WTC11 (cell line): ENCODE measurements around the gene JMJD6. TPM values are rescaled to one million over a fixed set of nuclear protein-coding genes. Genes with fewer than 3 reads are reported as not detected.

Experiments
- ATAC-seq: fragments of 200-7000 bp; cut with Tn5 transposase; 2 replicates; pipeline ENCODE4 v1.10.0; 2021; ENCODE audit warnings: mild to moderate bottlenecking, moderate library complexity
- Bru-seq: library from RNA; stranded (reverse); fragments of 400-500 nt; gene quantifications from one replicate; lab custom pipeline; 2021; lab: Mats Ljungman, UMichigan
- CTCF ChIA-PET: fragments of 300-600 bp; sonication (Branson Sonifier 250); formaldehyde crosslinking; loops from one replicate; lab custom pipeline; 2021; ENCODE audit warnings: antibody characterized with exemption; lab: Charles Lee
- POLR2A ChIA-PET: fragments of 350-600 bp; sonication (Branson Sonifier 250); formaldehyde crosslinking; loops from one replicate; lab custom pipeline; 2021; ENCODE audit warnings: antibody characterized with exemption; lab: Charles Lee
- DNase-seq: peaks from one replicate; pipeline ENCODE4 v3.0.0; 2021; ENCODE audit warnings: low spot score
- H3K27ac Mint-ChIP-seq: 2 replicates; pipeline ENCODE4 v1.8.0; 2021; ENCODE audit warnings: mixed read lengths
- H3K27me3 Mint-ChIP-seq: 2 replicates; pipeline ENCODE4 v1.8.0; 2021; ENCODE audit warnings: low read depth, mild to moderate bottlenecking, moderate library complexity, mixed read lengths
- H3K36me3 Mint-ChIP-seq: 2 replicates; pipeline ENCODE4 v1.8.0; 2021; ENCODE audit warnings: mixed read lengths
- H3K4me1 Mint-ChIP-seq: 2 replicates; pipeline ENCODE4 v1.8.0; 2022; ENCODE audit warnings: mixed read lengths
- H3K4me3 Mint-ChIP-seq: 2 replicates; pipeline ENCODE4 v1.8.0; 2021; ENCODE audit warnings: mild to moderate bottlenecking, moderate library complexity, mixed read lengths
- H3K9me3 Mint-ChIP-seq: 2 replicates; pipeline ENCODE4 v1.8.0; 2021; ENCODE audit warnings: mixed read lengths
- AR ChIP-seq: fragments of 250-450 bp; sonication (Bioruptor Pico); IDR thresholded peaks from 2 replicates; pipeline ENCODE4 v1.9.0; 2021; ENCODE audit warnings: mild to moderate bottlenecking
- ATF1 ChIP-seq: sonication (generic); formaldehyde crosslinking; IDR thresholded peaks from 2 replicates; pipeline ENCODE4 v1.8.1; 2023; ENCODE audit warnings: mild to moderate bottlenecking, moderate library complexity, missing genetic modification reagents
- ATF6 ChIP-seq: sonication (generic); formaldehyde crosslinking; IDR thresholded peaks from 2 replicates; pipeline ENCODE4 v1.8.1; 2023; ENCODE audit warnings: mild to moderate bottlenecking, missing genetic modification reagents
- CREB1 ChIP-seq: sonication (generic); formaldehyde crosslinking; IDR thresholded peaks from 2 replicates; pipeline ENCODE4 v1.8.0; 2023; ENCODE audit warnings: mild to moderate bottlenecking, missing genetic modification reagents
- CREM ChIP-seq: sonication (generic); formaldehyde crosslinking; IDR thresholded peaks from 2 replicates; pipeline ENCODE4 v1.8.1; 2022; ENCODE audit warnings: mild to moderate bottlenecking, missing genetic modification reagents, moderate library complexity
- E2F5 ChIP-seq: sonication (generic); formaldehyde crosslinking; IDR thresholded peaks from 2 replicates; pipeline ENCODE4 v1.8.1; 2022; ENCODE audit warnings: mild to moderate bottlenecking, moderate library complexity, missing genetic modification reagents
- ERG ChIP-seq: fragments of 250-450 bp; sonication (Bioruptor Pico); IDR thresholded peaks from 2 replicates; pipeline ENCODE4 v1.8.0; 2021; ENCODE audit warnings: mild to moderate bottlenecking
- ESRRA ChIP-seq: sonication (generic); formaldehyde crosslinking; IDR thresholded peaks from 2 replicates; pipeline ENCODE4 v1.8.1; 2022; ENCODE audit warnings: mild to moderate bottlenecking, missing genetic modification reagents, borderline replicate concordance
- ETV6 ChIP-seq: sonication (generic); formaldehyde crosslinking; IDR thresholded peaks from 2 replicates; pipeline ENCODE4 v1.8.1; 2022; ENCODE audit warnings: mild to moderate bottlenecking, missing genetic modification reagents
- FOXP1 ChIP-seq: sonication (generic); formaldehyde crosslinking; IDR thresholded peaks from 2 replicates; pipeline ENCODE4 v1.8.0; 2022; ENCODE audit warnings: missing genetic modification reagents, mild to moderate bottlenecking, moderate library complexity, borderline replicate concordance
- GRHL2 ChIP-seq: fragments of 250-450 bp; sonication (Bioruptor Pico); IDR thresholded peaks from 2 replicates; pipeline ENCODE4 v1.8.0; 2022; ENCODE audit warnings: mild to moderate bottlenecking, moderate library complexity; ENCODE audit not compliant: insufficient replicate concordance, severe bottlenecking
- MAX ChIP-seq: sonication (generic); formaldehyde crosslinking; IDR thresholded peaks from 2 replicates; pipeline ENCODE4 v1.8.0; 2022; ENCODE audit warnings: mild to moderate bottlenecking, missing genetic modification reagents
- NFYB ChIP-seq: sonication (generic); formaldehyde crosslinking; conservative IDR thresholded peaks from 2 replicates; pipeline ENCODE4 v1.8.0; 2022; ENCODE audit warnings: low read depth, missing genetic modification reagents
- SMAD3 ChIP-seq: sonication (generic); formaldehyde crosslinking; IDR thresholded peaks from 2 replicates; pipeline ENCODE4 v1.8.0; 2022; ENCODE audit warnings: missing genetic modification reagents, mild to moderate bottlenecking, borderline replicate concordance
- USF1 ChIP-seq: sonication (generic); formaldehyde crosslinking; IDR thresholded peaks from 2 replicates; pipeline ENCODE4 v1.8.0; 2022; ENCODE audit warnings: mild to moderate bottlenecking, missing genetic modification reagents
- ZMAT4 ChIP-seq: fragments of 250-450 bp; sonication (Bioruptor Pico); IDR thresholded peaks from 2 replicates; pipeline ENCODE4 v1.9.0; 2021; ENCODE audit warnings: mild to moderate bottlenecking
- ZNF219 ChIP-seq: sonication (generic); formaldehyde crosslinking; IDR thresholded peaks from 2 replicates; pipeline ENCODE4 v1.8.0; 2023; ENCODE audit warnings: missing genetic modification reagents, mild to moderate bottlenecking, borderline replicate concordance
- ZNF263 ChIP-seq: sonication (generic); formaldehyde crosslinking; IDR thresholded peaks from 2 replicates; pipeline ENCODE4 v1.8.1; 2022; ENCODE audit warnings: low read depth, mild to moderate bottlenecking, moderate library complexity, missing genetic modification reagents
- ZNF423 ChIP-seq: fragments of 250-450 bp; sonication (Bioruptor Pico); IDR thresholded peaks from 2 replicates; pipeline ENCODE4 v2.1.2; 2022; ENCODE audit warnings: mild to moderate bottlenecking, moderate library complexity
- ZNF532 ChIP-seq: fragments of 250-450 bp; sonication (Bioruptor Pico); IDR thresholded peaks from 2 replicates; pipeline ENCODE4 v1.9.0; 2021; ENCODE audit warnings: mild to moderate bottlenecking, borderline replicate concordance
- long read RNA-seq, 3 experiments: library from RNA in 1 of 3; library from capped mRNA in 1 of 3; library from polyadenylated mRNA in 1 of 3; unstranded in 2 of 3; stranded (forward) in 1 of 3; transcript quantifications; one replicate each; pipeline ENCODE4 v2.0.0, GENCODE V29; 2021
- total RNA-seq: library from RNA; stranded (reverse); gene quantifications from 3 replicates; pipeline ENCODE4 v1.2.3, GENCODE V29; 2021

The JMJD6 gene
- total RNA-seq (20.3 to 23.8 TPM (median 21.6 TPM) in 3 replicates), Bru-seq, nascent RNA (percentile 71 among the genes with signal in this experiment)
- long read RNA-seq, experiment 1, transcript JMJD6-202 (6 exons, 1,603 nt) = major isoform, 52 of 64 reads
- long read RNA-seq, experiment 1, partial matches to known transcripts = 4 of 64 reads
- long read RNA-seq, experiment 1, other reads (novel, unspliced or antisense) = 7 of 64 reads
- long read RNA-seq, experiment 2, transcript JMJD6-202 (6 exons, 1,603 nt) = major isoform, 20 of 31 reads
- long read RNA-seq, experiment 2, partial matches to known transcripts = 4 of 31 reads
- long read RNA-seq, experiment 2, other reads (novel, unspliced or antisense) = 7 of 31 reads
- long read RNA-seq, experiment 3, transcript JMJD6-202 (6 exons, 1,603 nt) = major isoform, 76 of 78 reads
- long read RNA-seq, experiment 3, partial matches to known transcripts = 1 of 78 reads
- long read RNA-seq, experiment 3, other reads (novel, unspliced or antisense) = 1 of 78 reads

- DNase-seq (peak; percentile 96), ATAC-seq (peak; percentile 92)
- peaks cover 29% of the 10 kb centered on the region for H3K36me3 Mint-ChIP-seq
- peak within 1 kb of the TSS; percentile 89 for H3K4me3 Mint-ChIP-seq
- peaks cover 15% of the 10 kb centered on the region for H3K4me1 Mint-ChIP-seq
- POLR2A ChIA-PET = interaction anchor here (0.5 to 4.1 kb wide), 4 partner anchors 11 to 536 kb away, joined by 3 to 28 read pairs (median 4); partner anchors contain the start of genes MFSD11 and SRSF2
- H3K27me3 Mint-ChIP-seq = no peaks in the 10 kb centered on the region
- H3K27ac Mint-ChIP-seq = peak within 1 kb of the TSS; percentile 93
- H3K9me3 Mint-ChIP-seq = no peaks in the 10 kb centered on the region
- CTCF ChIA-PET = interaction anchor here (0.7 to 2.7 kb wide), 6 partner anchors 13 to 328 kb away, joined by 3 to 12 read pairs (median 8); partner anchors contain the start of gene AANAT
- TF ChIP-seq ETV6 (peak; percentile 75), E2F5 (CRISPR knock-in tag) (no peak), ERG (no peak), CREM (CRISPR knock-in tag) (no peak; the same call in 1 of the 2 replicates), ZNF263 (CRISPR knock-in tag) (no peak), ZMAT4 (CRISPR knock-in tag) (no peak), MAX (peak; percentile 1), ESRRA (CRISPR knock-in tag) (no peak), ZNF219 (CRISPR knock-in tag) (no peak), FOXP1 (peak; percentile 51; the same call in 1 of the 2 replicates), USF1 (no peak), ZNF423 (CRISPR knock-in tag) (no peak), ATF6 (CRISPR knock-in tag) (no peak), NFYB (CRISPR knock-in tag) (peak; percentile 83), GRHL2 (CRISPR knock-in tag) (no peak), CREB1 (CRISPR knock-in tag) (peak; percentile 66; the same call in 1 of the 2 replicates), ZNF532 (CRISPR knock-in tag) (no peak), AR (CRISPR knock-in tag) (no peak), SMAD3 (CRISPR knock-in tag) (no peak; the same call in 1 of the 2 replicates), ATF1 (CRISPR knock-in tag) (no peak)
Measured at GRCh38 chr17:76726231-76726775, at the start of gene JMJD6. JMJD6 (minus strand) TSS chr17:76726606; CDS start chr17:76726475, 131 bp downstream.
